ENCODE measurements around the gene STK32B. TPM values are rescaled to one million over a fixed set of nuclear protein-coding genes. Genes with fewer than 3 reads are reported as not detected.

Gene STK32B
- total and polyA plus RNA-seq, 2 of the 4 experiments (the other 2 are of a cell fraction): 5.5 to 6.3 TPM

DNA sequence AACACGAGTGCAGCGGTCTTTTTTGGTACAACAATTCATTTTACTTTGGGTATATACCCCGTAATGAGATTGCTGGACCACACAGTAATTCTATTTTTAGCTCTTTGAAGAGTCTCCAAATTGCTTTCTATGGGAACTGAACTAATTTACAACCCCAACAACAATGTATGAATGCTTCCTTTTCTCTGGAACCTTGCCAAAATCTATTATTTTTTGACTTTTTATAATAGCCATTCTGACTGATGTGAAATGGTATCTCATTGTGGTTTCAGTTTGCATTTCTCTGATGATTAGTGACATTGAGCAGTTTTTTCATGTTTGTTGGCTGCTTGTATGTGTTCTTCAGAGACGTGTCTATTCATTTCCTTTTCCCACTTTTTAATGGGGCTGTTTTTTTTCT, 240.8 kb downstream of the STK32B start:
- Histone ChIP-seq H3K9me1 (ENCODE audit: insufficient read depth, low read length) (no peaks in the 10 kb centered on the region), H3K27me3 (ENCODE audit: control insufficient read depth, insufficient read depth, low read length) (no peaks in the 10 kb centered on the region), H2AK5ac (ENCODE audit: low read depth, low read length) (no peak overlapping the region), H3K4me1 (ENCODE audit: control insufficient read depth, insufficient read depth, low read length) (no peaks in the 10 kb centered on the region), H2BK20ac (ENCODE audit: low read depth, low read length) (no peak overlapping the region), H3K56ac (ENCODE audit: extremely low read depth, insufficient read depth, low read length) (no peak overlapping the region), H3K9ac (ENCODE audit: low read depth, low read length) (no peak overlapping the region), H4K8ac (ENCODE audit: low read depth in 2 of 2, low read length in 2 of 2) (no peak overlapping the region), H2AFZ (replicated peaks; ENCODE audit: low read length, poor library complexity) (no peak overlapping the region), H2BK15ac (ENCODE audit: low read depth, low read length) (no peak overlapping the region), H2BK5ac (ENCODE audit: low read depth, low read length, poor library complexity, severe bottlenecking) (no peak overlapping the region), H3K27ac (ENCODE audit: insufficient read depth, low read length) (no peak overlapping the region), H3K79me1 (ENCODE audit: low read depth in 1 of 2, low read length in 2 of 2) (no peaks in the 10 kb centered on the region), H2BK120ac (ENCODE audit: low read depth, low read length) (no peak overlapping the region), H2AK9ac (replicated peaks; ENCODE audit: low read depth, low read length, poor library complexity) (no peak overlapping the region), H4K20me1 (ENCODE audit: insufficient read depth, low read length) (no peaks in the 10 kb centered on the region), H3K23ac (ENCODE audit: low read depth, low read length) (no peak overlapping the region), H3K9me3 (ENCODE audit: control insufficient read depth, insufficient read depth, low read length) (no peaks in the 10 kb centered on the region), H3K36me3 (ENCODE audit: control insufficient read depth, insufficient read depth, low read length) (no peaks in the 10 kb centered on the region), H3K4me2 (ENCODE audit: low read depth, low read length) (no peak overlapping the region), H3K4ac (ENCODE audit: low read depth, low read length) (no peak overlapping the region), H4K91ac (ENCODE audit: insufficient read depth, low read depth, low read length) (no peak overlapping the region), H3K4me3 (ENCODE audit: insufficient read depth, low read depth, low read length) (no peak overlapping the region), H3K14ac (replicated peaks; ENCODE audit: low read depth, low read length) (no peak overlapping the region), H4K5ac (ENCODE audit: low read depth, low read length) (no peak overlapping the region), H3K18ac (ENCODE audit: low read depth, low read length) (no peak overlapping the region)
- no TSS peak for BruUV-seq (replicated peaks)
- no CpG with 5 or more reads among the region's 4 CpGs for WGBS, 2 experiments (ENCODE audit: extremely low coverage in 2 of 2, insufficient read length in 1 of 2)
- intact Hi-C loops (cut with micrococcal nuclease): no loop called here
- POLR2A ChIA-PET (ENCODE audit: unreplicated experiment): no interaction called here
- CTCF ChIA-PET: interaction anchor here (0.7 kb wide), 1 partner anchor 247 kb away, joined by 4 read pairs; no protein-coding TSS in a partner anchor
- DNase-seq (no peak), ATAC-seq (ENCODE audit: low read depth) (no peak)
- dilution Hi-C loops (cut with HindIII; ENCODE audit: low sequenced_read_pairs, unreplicated experiment): no loop called here
- in situ Hi-C loops (cut with MboI; ENCODE audit: low sequenced_read_pairs): no loop called here
- TF ChIP-seq NFE2L2 (IDR thresholded peaks at IDR 0.05; ENCODE audit: low read depth, low read length) (no peak), MXI1 (IDR thresholded peaks at IDR 0.05; ENCODE audit: borderline replicate concordance, low read depth, low read length) (no peak), POLR2A (IDR thresholded peaks at IDR 0.05; ENCODE audit: low read depth, low read length) (no peak), FOS (IDR thresholded peaks at IDR 0.05; ENCODE audit: low read depth, low read length) (no peak), RCOR1 (IDR thresholded peaks at IDR 0.05; ENCODE audit: insufficient replicate concordance, low read length) (no peak), BHLHE40 (IDR thresholded peaks at IDR 0.05; ENCODE audit: low read depth, low read length) (no peak), RAD21 (IDR thresholded peaks at IDR 0.05; ENCODE audit: low read length) (no peak), CEBPB (IDR thresholded peaks at IDR 0.05; ENCODE audit: low read depth, low read length) (no peak), MAFK (IDR thresholded peaks at IDR 0.05; ENCODE audit: low read depth, low read length) (no peak), SMC3 (IDR thresholded peaks at IDR 0.05; ENCODE audit: low read depth, low read length) (no peak), RFX5 (IDR thresholded peaks at IDR 0.05; ENCODE audit: low read depth, low read length) (no peak), CHD1 (IDR thresholded peaks at IDR 0.05; ENCODE audit: low read depth, low read length) (no peak)
- TF ChIP-seq, protein P1, sequence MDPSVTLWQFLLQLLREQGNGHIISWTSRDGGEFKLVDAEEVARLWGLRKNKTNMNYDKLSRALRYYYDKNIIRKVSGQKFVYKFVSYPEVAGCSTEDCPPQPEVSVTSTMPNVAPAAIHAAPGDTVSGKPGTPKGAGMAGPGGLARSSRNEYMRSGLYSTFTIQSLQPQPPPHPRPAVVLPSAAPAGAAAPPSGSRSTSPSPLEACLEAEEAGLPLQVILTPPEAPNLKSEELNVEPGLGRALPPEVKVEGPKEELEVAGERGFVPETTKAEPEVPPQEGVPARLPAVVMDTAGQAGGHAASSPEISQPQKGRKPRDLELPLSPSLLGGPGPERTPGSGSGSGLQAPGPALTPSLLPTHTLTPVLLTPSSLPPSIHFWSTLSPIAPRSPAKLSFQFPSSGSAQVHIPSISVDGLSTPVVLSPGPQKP (IDR thresholded peaks at IDR 0.05; ENCODE audit: borderline replicate concordance, low read depth, low read length): no peak
- TF ChIP-seq, protein P2, sequence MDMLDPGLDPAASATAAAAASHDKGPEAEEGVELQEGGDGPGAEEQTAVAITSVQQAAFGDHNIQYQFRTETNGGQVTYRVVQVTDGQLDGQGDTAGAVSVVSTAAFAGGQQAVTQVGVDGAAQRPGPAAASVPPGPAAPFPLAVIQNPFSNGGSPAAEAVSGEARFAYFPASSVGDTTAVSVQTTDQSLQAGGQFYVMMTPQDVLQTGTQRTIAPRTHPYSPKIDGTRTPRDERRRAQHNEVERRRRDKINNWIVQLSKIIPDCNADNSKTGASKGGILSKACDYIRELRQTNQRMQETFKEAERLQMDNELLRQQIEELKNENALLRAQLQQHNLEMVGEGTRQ (IDR thresholded peaks at IDR 0.05; ENCODE audit: low read depth, low read length): no peak
- TF ChIP-seq, protein P3, sequence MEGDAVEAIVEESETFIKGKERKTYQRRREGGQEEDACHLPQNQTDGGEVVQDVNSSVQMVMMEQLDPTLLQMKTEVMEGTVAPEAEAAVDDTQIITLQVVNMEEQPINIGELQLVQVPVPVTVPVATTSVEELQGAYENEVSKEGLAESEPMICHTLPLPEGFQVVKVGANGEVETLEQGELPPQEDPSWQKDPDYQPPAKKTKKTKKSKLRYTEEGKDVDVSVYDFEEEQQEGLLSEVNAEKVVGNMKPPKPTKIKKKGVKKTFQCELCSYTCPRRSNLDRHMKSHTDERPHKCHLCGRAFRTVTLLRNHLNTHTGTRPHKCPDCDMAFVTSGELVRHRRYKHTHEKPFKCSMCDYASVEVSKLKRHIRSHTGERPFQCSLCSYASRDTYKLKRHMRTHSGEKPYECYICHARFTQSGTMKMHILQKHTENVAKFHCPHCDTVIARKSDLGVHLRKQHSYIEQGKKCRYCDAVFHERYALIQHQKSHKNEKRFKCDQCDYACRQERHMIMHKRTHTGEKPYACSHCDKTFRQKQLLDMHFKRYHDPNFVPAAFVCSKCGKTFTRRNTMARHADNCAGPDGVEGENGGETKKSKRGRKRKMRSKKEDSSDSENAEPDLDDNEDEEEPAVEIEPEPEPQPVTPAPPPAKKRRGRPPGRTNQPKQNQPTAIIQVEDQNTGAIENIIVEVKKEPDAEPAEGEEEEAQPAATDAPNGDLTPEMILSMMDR (conservative IDR thresholded peaks at IDR 0.05; ENCODE audit: low read depth, low read length): no peak
